Left lung (tissue), 10 donors: ENCODE data around the gene EPHA1. TPM values are rescaled to one million over a fixed set of nuclear protein-coding genes. Genes with fewer than 3 reads are reported as not detected.

Experiments
- ATAC-seq: fragments of 200-7000 bp; cut with Tn5 transposase; one replicate; pipeline ENCODE4 v1.9.1; 2020; ENCODE audit warnings: moderate library complexity
- DNase-seq, 4 donors: peaks; one replicate each; pipeline ENCODE4 v3.0.0-alpha.2; 2013 to 2020
- H3K27ac ChIP-seq, 2 donors: fragments of 200-600 bp; sonication (generic) in 1 of 2; one replicate each; pipeline versions ENCODE4 v1.5.0 to v1.8.0; 2020 to 2021
- H3K27me3 ChIP-seq, 2 donors: fragments of 200-600 bp; sonication (generic) in 1 of 2; one replicate each; pipeline versions ENCODE4 v1.5.0 to v1.8.0; 2020 to 2021
- H3K36me3 ChIP-seq, 2 donors: fragments of 200-600 bp; sonication (generic) in 1 of 2; one replicate each; pipeline versions ENCODE4 v1.5.0 to v1.8.0; 2020 to 2021
- H3K4me1 ChIP-seq, 2 donors: fragments of 200-600 bp; one replicate each; pipeline ENCODE4 v1.8.0; 2021
- H3K4me3 ChIP-seq, 2 donors: fragments of 200-600 bp; sonication (generic) in 1 of 2; one replicate each; pipeline versions ENCODE4 v1.5.0 to v1.8.0; 2020 to 2021; ENCODE audit warnings: mild to moderate bottlenecking in 1 of 2
- H3K9me3 ChIP-seq, 2 donors: fragments of 200-600 bp; sonication (generic) in 1 of 2; one replicate each; pipeline versions ENCODE4 v1.5.0 to v1.8.0; 2020 to 2021
- CTCF ChIP-seq, 2 donors: fragments of 200-600 bp; sonication (generic) in 1 of 2; IDR thresholded peaks; one replicate each; pipeline versions ENCODE4 v1.5.0 to v1.8.0; 2021; ENCODE audit warnings: antibody characterized with exemption in 2 of 2
- intact Hi-C, 2 donors: fragments of 100-400 bp; cut with DNase I; formaldehyde crosslinking; loops; one replicate each; pipeline versions ENCODE4 v1.11.2 to v1.14.2; 2022
- polyA plus RNA-seq, 6 donors: library from polyadenylated mRNA; unstranded; fragments of 120-200 nt; gene quantifications; one replicate each; pipeline ENCODE4 v1.2.1, GENCODE V29; 2013; ENCODE audit not compliant: insufficient read length in 6 of 6
- total RNA-seq, 2 donors: library from RNA; stranded (reverse); fragmentation: NEBNext Ultra II Directional; extraction: Animal tissue kit (Norgen Biotek cat#: 25700); gene quantifications; one replicate each; pipeline ENCODE4 v1.2.1, GENCODE V29; 2021
- donor health status: DM: no; HTN: yes; CAD: no.
- donor health status: DM: no; HTN: no; CAD: no.

EPHA1 gene
- total and polyA plus RNA-seq, 8 donors = 11.6 to 17.5 (median 14.5) TPM

- TF ChIP-seq CTCF (IDR thresholded peaks at IDR 0.05) = no peak
- no peak overlapping the region for H3K27ac ChIP-seq
- H3K9me3 ChIP-seq = no peaks in the 10 kb centered on the region
- intact Hi-C loops = no loop called here
- ATAC-seq = no peak
- H3K4me1 ChIP-seq = no peaks in the 10 kb centered on the region
- H3K36me3 ChIP-seq = no peaks in the 10 kb centered on the region
- no peak for DNase-seq
- no peak overlapping the region for H3K4me3 ChIP-seq
- H3K27me3 ChIP-seq = peaks cover 0 to 8% of the 10 kb centered on the region in 2 donors
Measured at GRCh38 chr7:143449793-143450192, 41.1 kb upstream of the EPHA1 start.

- Histone ChIP-seq H3K27ac (no peak overlapping the region), H3K27me3 (peaks cover 0 to 8% of the 10 kb centered on the region in 2 donors), H3K4me1 (no peaks in the 10 kb centered on the region), H3K36me3 (no peaks in the 10 kb centered on the region), H3K4me3 (no peak overlapping the region), H3K9me3 (no peaks in the 10 kb centered on the region)
- TF ChIP-seq CTCF (IDR thresholded peaks at IDR 0.05) = no peak
- intact Hi-C loops = no loop called here
- DNase-seq (no peak), ATAC-seq (no peak)
Measured at GRCh38 chr7:143448429-143448828, 39.8 kb upstream of the EPHA1 start.

GRCh38 chr7:143447466-143447865, 38.8 kb upstream of the EPHA1 start:
- H3K4me3 ChIP-seq = no peak overlapping the region
- H3K4me1 ChIP-seq = no peaks in the 10 kb centered on the region
- DNase-seq (no peak), ATAC-seq (no peak)
- H3K27ac ChIP-seq = no peak overlapping the region
- H3K9me3 ChIP-seq = no peaks in the 10 kb centered on the region
- intact Hi-C loops = no loop called here
- no peaks in the 10 kb centered on the region for H3K36me3 ChIP-seq
- peaks cover 0 to 8% of the 10 kb centered on the region in 2 donors for H3K27me3 ChIP-seq
- no peak for TF ChIP-seq CTCF (IDR thresholded peaks at IDR 0.05)

GRCh38 chr7:143444785-143445184, 36.1 kb upstream of the EPHA1 start:
- Histone ChIP-seq H3K9me3 (no peaks in the 10 kb centered on the region), H3K27me3 (peaks cover 0 to 8% of the 10 kb centered on the region in 2 donors), H3K4me1 (no peaks in the 10 kb centered on the region), H3K4me3 (no peak overlapping the region), H3K27ac (no peak overlapping the region), H3K36me3 (no peaks in the 10 kb centered on the region)
- ATAC-seq (no peak), DNase-seq (no peak)
- intact Hi-C loops = no loop called here
- no peak for TF ChIP-seq CTCF (IDR thresholded peaks at IDR 0.05)

GRCh38 chr7:143444063-143444782, 35.6 kb upstream of the EPHA1 start:
- H3K4me3 ChIP-seq = no peak overlapping the region
- no peaks in the 10 kb centered on the region for H3K9me3 ChIP-seq
- DNase-seq (no peak), ATAC-seq (no peak)
- H3K4me1 ChIP-seq = no peaks in the 10 kb centered on the region
- intact Hi-C loops = no loop called here
- H3K27ac ChIP-seq = no peak overlapping the region
- TF ChIP-seq CTCF (IDR thresholded peaks at IDR 0.05) = no peak
- H3K27me3 ChIP-seq = peaks cover 0 to 8% of the 10 kb centered on the region in 2 donors
- no peaks in the 10 kb centered on the region for H3K36me3 ChIP-seq
